Spleen (tissue), 7 donors: Measurements from ENCODE around the gene MFN2.

ENCODE experiments used
- CTCF ChIP-seq, 11 experiments: fragments of 200-600 bp in 7 of 11; fragments of 450-650 bp in 4 of 11; sonication (generic) in 4 of 11; IDR thresholded peaks in 8 of 11; conservative IDR thresholded peaks in 3 of 11; 1 replicate in 7 of 11; 2 replicates in 4 of 11; pipeline versions ENCODE4 v1.4.0 to v1.8.0; 2016 to 2021; ENCODE audit warnings: antibody characterized with exemption in 11 of 11, inconsistent platforms in 4 of 11, mild to moderate bottlenecking in 1 of 11
- POLR2A ChIP-seq, 3 donors: fragments of 450-650 bp; IDR thresholded peaks; one replicate each; pipeline ENCODE4 v1.5.1; 2017; ENCODE audit warnings: antibody characterized with exemption in 3 of 3, mild to moderate bottlenecking in 1 of 3
- donor health status: DM: no; HTN: no; CAD: no; lungs with moderate emphysema.
- donor health status: DM: no; HTN: no; CAD: no.
- donor health status: DM: no; HTN: no; CAD: no.

DNA sequence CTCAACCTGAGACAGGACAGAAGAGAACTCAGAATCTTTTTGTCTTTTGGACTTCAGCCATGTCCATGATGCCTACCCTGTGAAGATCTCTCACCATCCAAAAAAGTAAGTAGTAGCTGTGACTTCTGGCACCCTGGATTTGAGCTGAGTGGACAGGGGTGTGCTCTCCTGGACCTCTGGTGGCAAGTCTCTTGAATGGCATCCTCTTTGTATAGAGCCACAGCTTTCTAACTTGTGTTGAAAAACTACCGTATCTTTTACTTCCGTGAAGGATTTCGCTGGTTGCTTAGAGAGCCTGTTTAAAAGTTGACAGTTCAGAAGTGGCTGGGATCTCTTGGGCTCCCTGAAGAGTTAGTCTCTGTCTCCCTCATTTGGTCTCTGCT is 1.8 kb downstream of the MFN2 start:
- TF ChIP-seq CTCF (IDR thresholded peaks at IDR 0.05 in 8 of 11, conservative IDR thresholded peaks at IDR 0.05 in 3 of 11), result peak in 4 of 11 experiments; percentile 21 to 53 (median 34)
- no peak for TF ChIP-seq POLR2A (IDR thresholded peaks at IDR 0.05)
